Tibial artery (tissue), 4 donors: ENCODE measurements around the gene NRXN2.

Experiments used
- DNase-seq, 2 donors: peaks; one replicate each; pipeline ENCODE4 v3.0.0-alpha.2; 2019
- H3K27ac ChIP-seq, 2 donors: fragments of 200-600 bp; sonication (generic) in 1 of 2; 1 replicate in 1 of 2; 2 replicates in 1 of 2; pipeline ENCODE4 v1.5.1; 2018 to 2019; ENCODE audit warnings: mild to moderate bottlenecking in 1 of 2
- H3K27me3 ChIP-seq, 2 donors: fragments of 200-600 bp; sonication (generic) in 1 of 2; one replicate each; pipeline versions ENCODE4 v1.5.1 to v1.6.0; 2016 to 2019
- H3K36me3 ChIP-seq, 3 donors: fragments of 200-600 bp; sonication (generic) in 2 of 3; one replicate each; pipeline ENCODE4 v1.5.1; 2016 to 2019; ENCODE audit warnings: mild to moderate bottlenecking in 2 of 3
- H3K4me1 ChIP-seq, 4 donors: fragments of 200-600 bp; sonication (generic) in 2 of 4; 1 replicate in 3 of 4; 2 replicates in 1 of 4; pipeline ENCODE4 v1.5.1; 2016 to 2019
- H3K4me3 ChIP-seq, 2 donors: fragments of 200-600 bp; sonication (generic) in 1 of 2; 1 replicate in 1 of 2; 2 replicates in 1 of 2; pipeline ENCODE4 v1.5.1; 2018 to 2019; ENCODE audit warnings: mild to moderate bottlenecking in 2 of 2
- H3K9me3 ChIP-seq, 3 donors: fragments of 200-600 bp; sonication (generic) in 1 of 3; one replicate each; pipeline ENCODE4 v1.5.1; 2016 to 2019
- CTCF ChIP-seq, 2 experiments: fragments of 200-600 bp in 1 of 2; fragments of 450-650 bp in 1 of 2; IDR thresholded peaks; one replicate each; pipeline ENCODE4 v1.5.1; 2017 to 2019; ENCODE audit warnings: antibody characterized with exemption in 2 of 2, mild to moderate bottlenecking in 1 of 2, moderate library complexity in 1 of 2
- intact Hi-C: fragments of 100-400 bp; cut with DNase I; formaldehyde crosslinking; loops from one replicate; pipeline ENCODE4 v1.15.0; 2023; ENCODE audit warnings: low total_unique reads

NRXN2 gene

DNA sequence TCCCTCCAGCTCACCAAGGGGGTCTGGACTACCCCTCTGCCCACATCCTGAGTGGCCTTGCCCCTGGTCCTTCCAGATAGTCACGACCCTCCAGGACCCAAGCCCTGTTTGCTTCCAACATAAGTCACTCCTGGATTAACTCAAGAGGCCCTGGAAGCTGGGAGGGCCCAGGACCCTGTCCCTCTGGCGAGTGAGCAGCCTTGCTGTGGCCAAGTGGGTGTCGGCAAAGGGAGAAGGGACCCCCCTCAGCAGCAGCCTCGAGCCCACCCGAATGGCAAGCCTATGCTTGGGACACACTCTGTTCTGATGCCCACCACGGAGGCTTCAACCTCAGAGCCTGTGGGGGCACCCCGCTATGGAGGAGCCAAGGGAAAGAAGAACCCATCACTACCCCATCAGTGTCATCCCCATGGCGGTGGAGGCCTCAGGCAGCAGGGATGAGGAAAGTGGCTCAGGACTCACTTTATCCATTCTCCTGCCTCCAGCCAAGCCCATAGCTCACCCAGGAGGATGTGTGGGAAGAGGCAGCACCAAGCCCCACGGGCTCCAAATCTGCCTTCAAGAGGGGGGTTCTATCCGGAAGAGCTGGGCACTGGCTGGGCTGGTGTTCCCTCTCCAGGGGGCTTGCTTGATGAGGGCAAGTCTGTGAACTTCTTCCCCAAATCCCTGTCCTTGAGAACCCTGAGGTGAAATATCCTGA, 119.4 kb downstream of the NRXN2 start:
- H3K27me3 ChIP-seq, result peaks cover 0 to 12% of the 10 kb centered on the region in 2 donors
- no peak overlapping the region for H3K4me3 ChIP-seq
- no peak for TF ChIP-seq CTCF (IDR thresholded peaks at IDR 0.05)
- no peak overlapping the region for H3K27ac ChIP-seq
- peaks cover 0 to 12% (median 4%) of the 10 kb centered on the region in 4 donors for H3K4me1 ChIP-seq
- no peaks in the 10 kb centered on the region for H3K36me3 ChIP-seq
- no peaks in the 10 kb centered on the region for H3K9me3 ChIP-seq
- intact Hi-C loops, result no loop called here
- DNase-seq, result no peak

- no peak overlapping the region for H3K4me3 ChIP-seq
- no peaks in the 10 kb centered on the region for H3K36me3 ChIP-seq
- H3K27me3 ChIP-seq, result peaks cover 0 to 11% of the 10 kb centered on the region in 2 donors
- H3K4me1 ChIP-seq, result peaks cover 0 to 2% (median 0%) of the 10 kb centered on the region in 4 donors
- H3K27ac ChIP-seq, result no peak overlapping the region
- no peak for TF ChIP-seq CTCF (IDR thresholded peaks at IDR 0.05)
- no peaks in the 10 kb centered on the region for H3K9me3 ChIP-seq
- intact Hi-C loops, result no loop called here
- DNase-seq, result no peak
Observed at GRCh38 chr11:64602466-64603070, 120.4 kb downstream of the NRXN2 start.

- intact Hi-C loops, result no loop called here
- no peak overlapping the region for H3K27ac ChIP-seq
- no peak for DNase-seq
Observed at GRCh38 chr11:64601605-64602465, 121.2 kb downstream of the NRXN2 start.

DNA sequence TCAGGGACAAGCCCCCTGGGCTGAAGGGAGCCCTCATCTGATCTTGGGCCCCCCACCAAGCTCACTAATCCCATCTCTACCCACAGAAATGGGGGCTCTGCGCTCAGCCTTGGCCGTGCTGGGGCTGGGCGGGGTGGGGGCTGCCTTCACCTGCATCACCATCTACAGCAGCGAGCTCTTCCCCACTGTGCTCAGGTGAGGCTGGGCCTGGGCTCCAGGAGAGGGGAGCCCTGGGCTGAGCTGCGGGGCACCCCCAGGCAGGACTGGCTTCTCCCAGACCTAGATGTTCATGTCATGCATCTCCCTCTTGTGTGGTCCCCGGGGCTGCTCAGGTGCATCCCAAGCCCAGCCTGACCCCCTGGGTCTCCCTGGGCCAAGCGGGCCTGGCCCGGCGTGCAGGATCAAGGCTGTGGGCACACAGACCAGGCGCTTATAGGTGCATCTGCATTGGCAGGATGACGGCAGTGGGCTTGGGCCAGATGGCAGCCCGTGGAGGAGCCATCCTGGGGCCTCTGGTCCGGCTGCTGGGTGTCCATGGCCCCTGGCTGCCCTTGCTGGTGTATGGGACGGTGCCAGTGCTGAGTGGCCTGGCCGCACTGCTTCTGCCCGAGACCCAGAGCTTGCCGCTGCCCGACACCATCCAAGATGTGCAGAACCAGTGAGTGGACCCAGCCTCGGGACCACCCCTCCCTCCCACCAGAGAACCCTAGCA, 122.6 kb downstream of the NRXN2 start:
- TF ChIP-seq CTCF (IDR thresholded peaks at IDR 0.05), result no peak
- no peaks in the 10 kb centered on the region for H3K9me3 ChIP-seq
- peaks cover 0 to 7% of the 10 kb centered on the region in 2 donors for H3K27me3 ChIP-seq
- H3K4me1 ChIP-seq, result no peaks in the 10 kb centered on the region
- H3K36me3 ChIP-seq, result no peaks in the 10 kb centered on the region
- H3K4me3 ChIP-seq, result no peak overlapping the region
- intact Hi-C loops, result no loop called here
- H3K27ac ChIP-seq, result no peak overlapping the region
- DNase-seq, result no peak

More at GRCh38 chr11:64601605-64602465, 121.2 kb downstream of the NRXN2 start:
- H3K27me3 ChIP-seq, result peaks cover 0 to 7% of the 10 kb centered on the region in 2 donors
- no peaks in the 10 kb centered on the region for H3K4me1 ChIP-seq
- no peaks in the 10 kb centered on the region for H3K36me3 ChIP-seq
- no peak for TF ChIP-seq CTCF (IDR thresholded peaks at IDR 0.05)
- H3K9me3 ChIP-seq, result no peaks in the 10 kb centered on the region
- H3K4me3 ChIP-seq, result no peak overlapping the region

DNA sequence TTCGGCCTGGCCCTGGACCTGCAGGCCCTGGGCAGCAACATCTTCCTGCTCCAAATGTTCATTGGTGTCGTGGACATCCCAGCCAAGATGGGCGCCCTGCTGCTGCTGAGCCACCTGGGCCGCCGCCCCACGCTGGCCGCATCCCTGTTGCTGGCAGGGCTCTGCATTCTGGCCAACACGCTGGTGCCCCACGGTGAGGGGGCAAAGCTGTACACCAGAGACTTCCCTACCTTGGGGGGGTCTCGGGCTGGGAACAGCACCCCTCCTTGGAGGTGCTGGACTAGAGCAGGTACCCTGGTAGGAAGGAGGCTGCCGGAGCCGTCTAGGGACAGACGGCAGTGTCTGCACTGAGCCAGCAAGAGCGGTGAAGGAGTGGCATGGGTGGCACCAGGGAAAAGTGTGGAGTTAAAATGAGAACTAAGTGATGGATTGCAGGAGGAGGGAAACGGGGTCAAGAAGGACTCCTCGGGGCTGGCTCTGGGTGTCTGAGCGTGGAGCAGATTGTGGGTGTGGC, 123.2 kb downstream of the NRXN2 start:
- no peak for DNase-seq
- Histone ChIP-seq H3K4me3 (no peak overlapping the region), H3K36me3 (no peaks in the 10 kb centered on the region), H3K9me3 (no peaks in the 10 kb centered on the region), H3K4me1 (no peaks in the 10 kb centered on the region), H3K27me3 (peaks cover 0 to 5% of the 10 kb centered on the region in 2 donors), H3K27ac (no peak overlapping the region)
- intact Hi-C loops, result no loop called here
- TF ChIP-seq CTCF (IDR thresholded peaks at IDR 0.05), result no peak
